Neural progenitor cell (in vitro differentiated cells): ENCODE results near the gene KLHL30. TPM values are rescaled to one million over a fixed set of nuclear protein-coding genes. Genes with fewer than 3 reads are reported as not detected.

Source experiments
- DNase-seq: peaks from one replicate; pipeline ENCODE4 v3.0.0-alpha.2; 2016; ENCODE audit warnings: low spot score
- H2AFZ ChIP-seq: fragments of 200-600 bp; sonication (generic); replicated peaks from 2 replicates; pipeline ENCODE4 v1.6.1; 2016; ENCODE audit warnings: antibody characterized with exemption
- H3F3A ChIP-seq: fragments of 200-600 bp; sonication (generic); 2 replicates; pipeline ENCODE4 v1.6.1; 2016; ENCODE audit warnings: antibody characterized with exemption, low read depth
- H3K27ac ChIP-seq: fragments of 200-600 bp; sonication (generic); 2 replicates; pipeline ENCODE4 v1.5.1; 2016; ENCODE audit warnings: mild to moderate bottlenecking
- H3K27me3 ChIP-seq: fragments of 200-600 bp; sonication (generic); 2 replicates; pipeline ENCODE4 v1.6.1; 2016; ENCODE audit warnings: mild to moderate bottlenecking, moderate library complexity
- H3K36me3 ChIP-seq: fragments of 200-600 bp; sonication (generic); 2 replicates; pipeline ENCODE4 v1.5.1; 2016
- H3K4me1 ChIP-seq: fragments of 200-600 bp; sonication (generic); 2 replicates; pipeline ENCODE4 v1.6.1; 2016; ENCODE audit warnings: mixed run types
- H3K4me2 ChIP-seq: fragments of 200-600 bp; sonication (generic); 2 replicates; pipeline ENCODE4 v1.6.1; 2016
- H3K4me3 ChIP-seq: fragments of 200-600 bp; sonication (generic); 2 replicates; pipeline ENCODE4 v1.5.1; 2016
- H3K79me2 ChIP-seq: fragments of 200-600 bp; sonication (generic); 2 replicates; pipeline ENCODE4 v1.6.1; 2016; ENCODE audit warnings: low read depth
- H3K9ac ChIP-seq: fragments of 200-600 bp; sonication (generic); 2 replicates; pipeline ENCODE4 v1.6.1; 2016
- H3K9me3 ChIP-seq: fragments of 200-600 bp; sonication (generic); 2 replicates; pipeline ENCODE4 v1.5.1; 2016; ENCODE audit warnings: low read depth
- H4K20me1 ChIP-seq: fragments of 200-600 bp; sonication (generic); 2 replicates; pipeline ENCODE4 v1.6.1; 2016; ENCODE audit warnings: low read depth
- H3K27ac Mint-ChIP-seq: 3 replicates; pipeline ENCODE4 v1.8.0; 2021; ENCODE audit warnings: mixed read lengths
- H3K27me3 Mint-ChIP-seq: 2 replicates; pipeline ENCODE4 v1.8.0; 2022; ENCODE audit warnings: low read depth, mild to moderate bottlenecking, inconsistent platforms, moderate library complexity, mixed read lengths; ENCODE audit not compliant: insufficient read depth
- H3K36me3 Mint-ChIP-seq: 3 replicates; pipeline ENCODE4 v1.8.0; 2021; ENCODE audit warnings: mixed read lengths
- H3K4me1 Mint-ChIP-seq: 3 replicates; pipeline ENCODE4 v1.8.0; 2021; ENCODE audit warnings: mixed read lengths
- H3K4me3 Mint-ChIP-seq: 3 replicates; pipeline ENCODE4 v1.8.0; 2021; ENCODE audit warnings: mild to moderate bottlenecking, moderate library complexity, mixed read lengths
- H3K9me3 Mint-ChIP-seq: 3 replicates; pipeline ENCODE4 v1.8.0; 2020; ENCODE audit warnings: mixed read lengths
- CTCF ChIP-seq: fragments of 200-600 bp; sonication (generic); IDR thresholded peaks from 2 replicates; pipeline ENCODE4 v1.5.1; 2017; ENCODE audit warnings: antibody characterized with exemption, mild to moderate bottlenecking
- EZH2 ChIP-seq: fragments of 200-600 bp; sonication (generic); IDR thresholded peaks from 2 replicates; pipeline ENCODE4 v1.6.1; 2017; ENCODE audit warnings: antibody characterized with exemption, mild to moderate bottlenecking, moderate library complexity
- EZH2phosphoT487 ChIP-seq: fragments of 200-600 bp; sonication (generic); IDR thresholded peaks from 2 replicates; pipeline ENCODE4 v1.6.1; 2017; ENCODE audit warnings: antibody characterized with exemption
- total RNA-seq: library from RNA; depleted of rRNA; stranded (reverse); fragments of >200 nt; gene quantifications from 2 replicates; pipeline ENCODE4 v1.2.3, GENCODE V29; 2015; ENCODE audit warnings: low replicate concordance

Gene KLHL30
- total RNA-seq, 1 donor from 2014 or later, result not detected

GRCh38 chr2:238104691-238105371 is 33.6 kb upstream of the KLHL30 start:
- H3K4me1 ChIP-seq, result peaks cover 21% of the 10 kb centered on the region
- H4K20me1 ChIP-seq, result no peaks in the 10 kb centered on the region
- H3K4me3 ChIP-seq, result no peak overlapping the region
- H3F3A ChIP-seq, result peaks cover 14% of the 10 kb centered on the region
- H3K27ac Mint-ChIP-seq, result no peak overlapping the region
- H3K4me1 Mint-ChIP-seq, result peaks cover 20% of the 10 kb centered on the region
- TF ChIP-seq EZH2phosphoT487 (no peak), CTCF (no peak), EZH2 (no peak)
- no peaks in the 10 kb centered on the region for H3K27me3 ChIP-seq
- no peak overlapping the region for H3K9ac ChIP-seq
- no peaks in the 10 kb centered on the region for H3K9me3 ChIP-seq
- peaks cover 2% of the 10 kb centered on the region for H3K27me3 Mint-ChIP-seq
- H3K36me3 Mint-ChIP-seq, result no peaks in the 10 kb centered on the region
- H2AFZ ChIP-seq, result no peak overlapping the region
- no peak overlapping the region for H3K4me3 Mint-ChIP-seq
- no peak overlapping the region for H3K27ac ChIP-seq
- no peaks in the 10 kb centered on the region for H3K9me3 Mint-ChIP-seq
- H3K4me2 ChIP-seq, result no peak overlapping the region
- H3K79me2 ChIP-seq, result no peaks in the 10 kb centered on the region
- DNase-seq, result no peak
- no peaks in the 10 kb centered on the region for H3K36me3 ChIP-seq

GRCh38 chr2:238105506-238106338 is 32.7 kb upstream of the KLHL30 start:
- Histone ChIP-seq H3F3A (peaks cover 14% of the 10 kb centered on the region), H3K79me2 (no peaks in the 10 kb centered on the region), H3K27me3 (no peaks in the 10 kb centered on the region), H3K4me1 (peaks cover 21% of the 10 kb centered on the region), H3K36me3 (no peaks in the 10 kb centered on the region), H4K20me1 (no peaks in the 10 kb centered on the region), H3K9ac (no peak overlapping the region), H3K9me3 (no peaks in the 10 kb centered on the region), H3K27ac (no peak overlapping the region), H3K4me3 (no peak overlapping the region), H3K4me2 (no peak overlapping the region), H2AFZ (no peak overlapping the region)
- H3K27me3 Mint-ChIP-seq, result peaks cover 2% of the 10 kb centered on the region
- H3K4me1 Mint-ChIP-seq, result peaks cover 20% of the 10 kb centered on the region
- TF ChIP-seq EZH2phosphoT487 (no peak), EZH2 (no peak), CTCF (no peak)
- no peak overlapping the region for H3K4me3 Mint-ChIP-seq
- no peak overlapping the region for H3K27ac Mint-ChIP-seq
- DNase-seq, result no peak
- H3K36me3 Mint-ChIP-seq, result no peaks in the 10 kb centered on the region
- no peaks in the 10 kb centered on the region for H3K9me3 Mint-ChIP-seq

GRCh38 chr2:238106339-238106697 is 32.1 kb upstream of the KLHL30 start:
- Histone ChIP-seq H3K79me2 (no peaks in the 10 kb centered on the region), H3K4me2 (no peak overlapping the region), H3F3A (peaks cover 14% of the 10 kb centered on the region), H3K9ac (no peak overlapping the region), H3K36me3 (no peaks in the 10 kb centered on the region), H4K20me1 (no peaks in the 10 kb centered on the region), H3K9me3 (no peaks in the 10 kb centered on the region), H3K27me3 (no peaks in the 10 kb centered on the region), H3K4me1 (peaks cover 21% of the 10 kb centered on the region), H2AFZ (peak overlapping the region; percentile 21), H3K27ac (no peak overlapping the region), H3K4me3 (no peak overlapping the region)
- no peak for DNase-seq
- H3K4me1 Mint-ChIP-seq, result peaks cover 20% of the 10 kb centered on the region
- no peaks in the 10 kb centered on the region for H3K9me3 Mint-ChIP-seq
- no peak for TF ChIP-seq EZH2phosphoT487
- peak; percentile 31 for TF ChIP-seq CTCF
- TF ChIP-seq EZH2, result no peak
- H3K27ac Mint-ChIP-seq, result no peak overlapping the region
- no peaks in the 10 kb centered on the region for H3K36me3 Mint-ChIP-seq
- H3K27me3 Mint-ChIP-seq, result peaks cover 2% of the 10 kb centered on the region
- no peak overlapping the region for H3K4me3 Mint-ChIP-seq
